Liver (tissue), 9 donors: ENCODE data around the gene BDH1. TPM values are rescaled to one million over a fixed set of nuclear protein-coding genes. Genes with fewer than 3 reads are reported as not detected.
"Not testable (repeated sequence)": the region's sequence is repeated elsewhere in the genome, so short reads cannot be mapped to it uniquely, and the experiment has no call there.

Experiments used
- DNase-seq: peaks from one replicate; pipeline ENCODE4 v3.0.0-alpha.2; 2017; ENCODE audit warnings: low spot score
- H3K27ac ChIP-seq, 2 donors: one replicate each; pipeline ENCODE4 v1.7.0; 2013; ENCODE audit warnings: inconsistent platforms in 2 of 2, low read length in 2 of 2, control low read depth in 1 of 2, low read depth in 1 of 2, mild to moderate bottlenecking in 1 of 2
- H3K27me3 ChIP-seq, 4 donors: one replicate each; pipeline versions ENCODE4 v1.6.1 to v1.7.0; 2013; ENCODE audit warnings: low read length in 3 of 4, inconsistent platforms in 1 of 4, mild to moderate bottlenecking in 1 of 4, moderate library complexity in 1 of 4; ENCODE audit not compliant: control insufficient read depth in 4 of 4, insufficient read depth in 4 of 4
- H3K36me3 ChIP-seq, 4 donors: one replicate each; pipeline versions ENCODE4 v1.6.1 to v1.7.0; 2013; ENCODE audit warnings: low read length in 3 of 4, mild to moderate bottlenecking in 3 of 4, low read depth in 1 of 4, moderate library complexity in 1 of 4; ENCODE audit not compliant: control insufficient read depth in 4 of 4, insufficient read depth in 3 of 4
- H3K4me1 ChIP-seq, 4 donors: one replicate each; pipeline versions ENCODE4 v1.6.1 to v1.7.0; 2013; ENCODE audit warnings: low read length in 3 of 4, mild to moderate bottlenecking in 3 of 4, moderate library complexity in 1 of 4; ENCODE audit not compliant: control insufficient read depth in 4 of 4, insufficient read depth in 4 of 4
- H3K4me3 ChIP-seq, 3 donors: one replicate each; pipeline versions ENCODE4 v1.6.1 to v1.7.0; 2013; ENCODE audit warnings: low read length in 3 of 3, control low read depth in 1 of 3, low read depth in 1 of 3, mild to moderate bottlenecking in 1 of 3
- H3K9ac ChIP-seq, 2 donors: one replicate each; pipeline ENCODE4 v1.7.0; 2013; ENCODE audit warnings: low read length in 2 of 2, mild to moderate bottlenecking in 2 of 2, moderate library complexity in 2 of 2, control low read depth in 1 of 2, low read depth in 1 of 2
- H3K9me3 ChIP-seq, 4 donors: one replicate each; pipeline versions ENCODE4 v1.6.1 to v1.7.0; 2013; ENCODE audit warnings: low read length in 3 of 4; ENCODE audit not compliant: control insufficient read depth in 4 of 4
- FOXA1 ChIP-seq: IDR thresholded peaks from 2 replicates; pipeline ENCODE4 v1.6.1; 2016; ENCODE audit warnings: antibody characterized with exemption
- GABPA ChIP-seq, 2 donors: IDR thresholded peaks in 1 of 2; conservative IDR thresholded peaks in 1 of 2; 2 replicates each; pipeline ENCODE4 v1.6.1; 2016; ENCODE audit warnings: antibody characterized with exemption in 2 of 2, mild to moderate bottlenecking in 1 of 2, moderate library complexity in 1 of 2
- HNF4A ChIP-seq, 2 donors: conservative IDR thresholded peaks; 2 replicates each; pipeline ENCODE4 v1.6.1; 2016; ENCODE audit warnings: antibody characterized with exemption in 2 of 2, mild to moderate bottlenecking in 2 of 2
- JUND ChIP-seq, 2 donors: IDR thresholded peaks; 2 replicates each; pipeline ENCODE4 v1.6.1; 2016; ENCODE audit warnings: antibody characterized with exemption in 2 of 2
- NR2F2 ChIP-seq: IDR thresholded peaks from 2 replicates; pipeline ENCODE4 v1.6.1; 2016; ENCODE audit warnings: antibody characterized with exemption
- RXRA ChIP-seq, 2 donors: IDR thresholded peaks; 2 replicates each; pipeline ENCODE4 v1.6.1; 2017 to 2018; ENCODE audit warnings: antibody characterized with exemption in 2 of 2, mild to moderate bottlenecking in 1 of 2
- SP1 ChIP-seq: IDR thresholded peaks from 2 replicates; pipeline ENCODE4 v1.6.1; 2018; ENCODE audit warnings: antibody characterized with exemption, mild to moderate bottlenecking
- YY1 ChIP-seq: IDR thresholded peaks from 2 replicates; pipeline ENCODE4 v1.6.1; 2016; ENCODE audit warnings: antibody characterized with exemption, mild to moderate bottlenecking
- WGBS: extraction: QIAGEN DNeasy Blood & Tissue Kit; methylation state at CpG from one replicate; pipeline ENCODE4 v1.1.7; 2013; 5-methylcytosine and 5-hydroxymethylcytosine counted together
- polyA plus RNA-seq, 2 donors: library from polyadenylated mRNA; stranded (reverse) in 1 of 2; unstranded in 1 of 2; fragments of 200-250 nt in 1 of 2; fragments of >200 nt in 1 of 2; fragmentation: Nextera tagmentation in 1 of 2; extraction: Ambion mirVana in 1 of 2; gene quantifications; one replicate each; pipeline versions ENCODE4 v1.2.1 to v1.2.3, GENCODE V29; 2013 to 2015
- total RNA-seq, 2 donors: library from RNA; depleted of rRNA; stranded (reverse); fragments of >200 nt; gene quantifications; one replicate each; pipeline ENCODE4 v1.2.3, GENCODE V29; 2014
- TF ChIP-seq, protein P1 (sequence below): IDR thresholded peaks from 2 replicates; pipeline ENCODE4 v1.6.1; 2016; ENCODE audit warnings: antibody characterized with exemption
- TF ChIP-seq, protein P2 (sequence below): IDR thresholded peaks from 2 replicates; pipeline ENCODE4 v1.6.1; 2016; ENCODE audit warnings: antibody characterized with exemption, mild to moderate bottlenecking
- donor health status: healthy.
- donor health status: healthy.
- donor health status: healthy.
- donor health status: healthy.
- donor health status: healthy.

The BDH1 gene
- total and polyA plus RNA-seq, 4 donors = 49.4 to 268 (median 177) TPM

DNA sequence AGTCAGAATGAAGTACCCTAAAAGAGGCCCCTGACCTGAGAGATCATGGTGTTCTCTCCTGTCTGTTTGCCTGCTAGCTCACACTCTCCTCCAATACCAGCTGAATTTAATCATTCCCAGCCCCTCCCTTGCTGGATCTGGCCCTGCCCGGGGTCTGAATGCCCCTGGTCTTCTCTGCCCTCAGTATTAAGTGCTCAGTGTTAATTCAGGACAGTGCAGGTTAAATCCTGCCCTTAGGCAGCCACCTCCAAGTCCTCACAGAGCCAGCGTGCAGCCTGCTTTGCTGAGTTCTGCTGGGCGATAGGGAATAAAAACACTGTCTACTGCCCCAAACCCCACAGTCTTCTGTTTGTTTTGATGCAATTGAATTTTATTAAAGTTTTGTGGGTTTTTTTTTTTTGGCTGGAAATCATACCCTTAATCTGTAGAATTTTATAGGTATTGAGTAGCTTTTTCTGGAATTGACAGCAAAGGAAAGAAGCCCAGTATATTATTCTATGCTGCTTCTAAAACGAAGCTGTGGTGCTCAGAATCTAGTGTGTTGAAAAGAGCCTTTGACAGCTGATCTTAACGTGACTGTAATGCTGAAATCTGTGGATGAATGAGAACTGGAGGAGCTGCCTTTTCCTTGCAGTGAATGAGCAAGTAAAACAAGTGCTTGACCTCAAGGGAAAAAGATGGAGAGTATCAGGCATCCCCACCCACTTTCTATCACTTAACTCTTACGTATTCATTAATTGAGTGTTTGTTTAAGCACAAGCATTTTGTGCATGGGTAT, 12.3 kb upstream of the BDH1 start (continued):
- no peak for TF ChIP-seq GABPA (IDR thresholded peaks at IDR 0.05 in 1 of 2, conservative IDR thresholded peaks at IDR 0.05 in 1 of 2)
- TF ChIP-seq, protein P1, sequence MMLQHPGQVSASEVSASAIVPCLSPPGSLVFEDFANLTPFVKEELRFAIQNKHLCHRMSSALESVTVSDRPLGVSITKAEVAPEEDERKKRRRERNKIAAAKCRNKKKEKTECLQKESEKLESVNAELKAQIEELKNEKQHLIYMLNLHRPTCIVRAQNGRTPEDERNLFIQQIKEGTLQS = no peak
- TF ChIP-seq, protein P2, sequence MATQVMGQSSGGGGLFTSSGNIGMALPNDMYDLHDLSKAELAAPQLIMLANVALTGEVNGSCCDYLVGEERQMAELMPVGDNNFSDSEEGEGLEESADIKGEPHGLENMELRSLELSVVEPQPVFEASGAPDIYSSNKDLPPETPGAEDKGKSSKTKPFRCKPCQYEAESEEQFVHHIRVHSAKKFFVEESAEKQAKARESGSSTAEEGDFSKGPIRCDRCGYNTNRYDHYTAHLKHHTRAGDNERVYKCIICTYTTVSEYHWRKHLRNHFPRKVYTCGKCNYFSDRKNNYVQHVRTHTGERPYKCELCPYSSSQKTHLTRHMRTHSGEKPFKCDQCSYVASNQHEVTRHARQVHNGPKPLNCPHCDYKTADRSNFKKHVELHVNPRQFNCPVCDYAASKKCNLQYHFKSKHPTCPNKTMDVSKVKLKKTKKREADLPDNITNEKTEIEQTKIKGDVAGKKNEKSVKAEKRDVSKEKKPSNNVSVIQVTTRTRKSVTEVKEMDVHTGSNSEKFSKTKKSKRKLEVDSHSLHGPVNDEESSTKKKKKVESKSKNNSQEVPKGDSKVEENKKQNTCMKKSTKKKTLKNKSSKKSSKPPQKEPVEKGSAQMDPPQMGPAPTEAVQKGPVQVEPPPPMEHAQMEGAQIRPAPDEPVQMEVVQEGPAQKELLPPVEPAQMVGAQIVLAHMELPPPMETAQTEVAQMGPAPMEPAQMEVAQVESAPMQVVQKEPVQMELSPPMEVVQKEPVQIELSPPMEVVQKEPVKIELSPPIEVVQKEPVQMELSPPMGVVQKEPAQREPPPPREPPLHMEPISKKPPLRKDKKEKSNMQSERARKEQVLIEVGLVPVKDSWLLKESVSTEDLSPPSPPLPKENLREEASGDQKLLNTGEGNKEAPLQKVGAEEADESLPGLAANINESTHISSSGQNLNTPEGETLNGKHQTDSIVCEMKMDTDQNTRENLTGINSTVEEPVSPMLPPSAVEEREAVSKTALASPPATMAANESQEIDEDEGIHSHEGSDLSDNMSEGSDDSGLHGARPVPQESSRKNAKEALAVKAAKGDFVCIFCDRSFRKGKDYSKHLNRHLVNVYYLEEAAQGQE = no peak
- TF ChIP-seq YY1 = no peak
- no peak for TF ChIP-seq SP1

DNA sequence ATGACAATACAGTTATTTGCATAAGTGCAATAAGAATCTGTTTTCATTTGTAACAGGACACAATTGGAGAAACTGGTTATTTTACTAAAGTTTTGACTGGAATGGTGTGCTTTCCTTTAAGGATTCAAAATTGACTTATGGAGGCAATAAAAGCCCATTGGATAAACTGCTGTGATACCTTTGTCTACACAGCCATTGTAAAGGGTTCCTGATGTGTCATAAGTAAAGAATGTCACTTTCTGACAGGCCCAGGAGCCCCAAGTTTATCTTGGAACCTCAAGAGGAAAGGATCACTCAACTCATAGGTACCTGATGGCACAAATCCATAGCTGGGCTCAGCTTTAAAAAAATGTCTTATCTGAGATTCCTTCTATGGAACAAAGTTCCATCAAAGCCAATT, 10.4 kb upstream of the BDH1 start:
- not testable (repeated sequence) for H3K9me3 ChIP-seq, H3K27me3 ChIP-seq, H3K9ac ChIP-seq, H3K4me3 ChIP-seq, H3K27ac ChIP-seq, H3K36me3 ChIP-seq, DNase-seq
- H3K4me1 ChIP-seq = peaks cover 15 to 71% (median 66%) of the 10 kb centered on the region in 4 donors

DNA sequence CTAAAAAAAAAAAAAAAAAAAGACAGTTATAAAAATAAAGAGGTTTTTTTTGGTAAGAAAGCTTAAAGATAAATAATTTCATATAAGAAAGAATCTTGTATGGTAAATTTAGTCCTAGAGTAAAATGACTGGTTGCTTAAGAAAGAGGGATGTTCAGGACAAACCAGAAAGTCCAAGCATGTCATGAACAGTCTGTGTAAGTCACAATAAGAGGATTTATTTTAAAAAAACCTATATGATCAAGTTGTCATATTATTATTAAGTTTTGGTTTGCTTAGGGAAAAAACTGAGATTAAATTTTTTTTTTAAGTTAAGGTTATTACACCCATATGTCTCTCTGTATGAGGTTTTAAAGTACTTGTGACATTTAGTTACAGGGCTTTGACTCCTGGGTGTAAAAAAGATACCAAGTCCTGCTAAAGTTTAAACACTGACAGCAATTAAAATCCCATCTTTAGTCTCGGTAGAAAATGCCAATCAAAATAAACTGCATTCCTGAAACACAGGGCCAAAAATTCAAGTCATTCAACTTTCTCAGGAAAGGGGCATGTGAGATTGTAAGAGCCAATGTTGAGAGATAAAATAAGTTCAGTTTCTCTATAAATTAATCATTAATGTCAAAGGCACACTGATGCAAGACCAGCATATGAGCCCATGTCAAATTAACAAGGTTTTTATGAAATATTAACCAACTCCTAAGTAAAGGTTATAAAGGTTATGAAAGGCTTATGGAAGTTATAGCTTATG, 8.5 kb upstream of the BDH1 start:
- 32% methylated on average over 1 of the region's 1 CpG for WGBS
- TF ChIP-seq, protein P1 = peak; percentile 41
- TF ChIP-seq NR2F2 (peak; percentile 35), HNF4A (conservative IDR thresholded peaks at IDR 0.05) (peak; percentile 37 to 54), RXRA (IDR thresholded peaks at IDR 0.05) (peak; percentile 38 to 57), JUND (IDR thresholded peaks at IDR 0.05) (peak in 1 of 2 donors; percentile 44), YY1 (no peak), FOXA1 (no peak), SP1 (peak; percentile 32)
- Histone ChIP-seq H3K4me1 (peaks cover 17 to 78% (median 70%) of the 10 kb centered on the region in 4 donors), H3K4me3 (no peak overlapping the region), H3K9ac (no peak overlapping the region), H3K9me3 (no peaks in the 10 kb centered on the region), H3K27me3 (no peaks in the 10 kb centered on the region), H3K27ac (peak overlapping the region; percentile 11 to 61), H3K36me3 (peaks cover 0 to 2% (median 0%) of the 10 kb centered on the region in 4 donors)
- no peak for DNase-seq
